ENCODE results near the gene TMEM132D. TPM values are rescaled to one million over a fixed set of nuclear protein-coding genes. Genes with fewer than 3 reads are reported as not detected.

TMEM132D gene
- total and polyA plus RNA-seq, 2 of the 8 experiments (the other 6 are each of a cell fraction or from before 2014, with no cell fraction given) = 3.5 to 10.1 TPM

GRCh38 chr12:129779989-129780388 lies 123.8 kb downstream of the TMEM132D start:
- Histone ChIP-seq H2BK120ac (replicated peaks; ENCODE audit: low read depth, low read length) (no peak overlapping the region), H3K4me2 (ENCODE audit: insufficient read depth in 1 of 2, low read depth in 2 of 2, low read length in 2 of 2) (no peak overlapping the region), H3K9me3 (ENCODE audit: insufficient read depth in 2 of 2, low read depth in 1 of 2, low read length in 1 of 2) (no peaks in the 10 kb centered on the region), H2AFZ (ENCODE audit: low read length) (no peak overlapping the region), H2BK5ac (ENCODE audit: low read depth, low read length) (no peak overlapping the region), H3K9ac (replicated peaks in 1 of 4; ENCODE audit: extremely low read depth in 1 of 4, low read depth in 3 of 4, low read length in 3 of 4) (no peak overlapping the region), H3K27ac (ENCODE audit: low read depth, low read length) (no peak overlapping the region), H3K4me3 (ENCODE audit: extremely low read depth in 1 of 4, insufficient read depth in 2 of 4, low read depth in 3 of 4, low read length in 4 of 4) (no peak overlapping the region), H2BK12ac (ENCODE audit: low read depth, low read length) (no peak overlapping the region), H3K27me3 (replicated peaks in 1 of 4; ENCODE audit: control insufficient read depth in 3 of 4, extremely low read depth in 1 of 4, insufficient read depth in 3 of 4, low read length in 3 of 4) (no peaks in the 10 kb centered on the region), H3K4me1 (replicated peaks in 1 of 4; ENCODE audit: control insufficient read depth in 3 of 4, insufficient read depth in 4 of 4, low read length in 3 of 4) (peaks cover 3 to 12% (median 6%) of the 10 kb centered on the region in 4 experiments; a peak in 6 of 7 replicates), H3K79me2 (ENCODE audit: control insufficient read depth in 1 of 2, insufficient read depth in 2 of 2, low read length in 2 of 2) (peaks cover 0 to 2% of the 10 kb centered on the region in 2 experiments; a peak in 1 of 4 replicates), H4K5ac (ENCODE audit: insufficient read length, low read depth, low read length) (no peak overlapping the region), H3K23me2 (ENCODE audit: low read depth, low read length) (no peaks in the 10 kb centered on the region), H4K91ac (replicated peaks; ENCODE audit: insufficient read length, low read length) (no peak overlapping the region), H3K4ac (replicated peaks; ENCODE audit: insufficient read length, low read depth, low read length) (peak overlapping the region; percentile 54), H3K14ac (ENCODE audit: insufficient read length) (no peak overlapping the region), H3K36me3 (ENCODE audit: control insufficient read depth in 2 of 4, insufficient read depth in 4 of 4, low read length in 3 of 4) (no peaks in the 10 kb centered on the region), H4K20me1 (replicated peaks in 1 of 2; ENCODE audit: control insufficient read depth in 1 of 2, insufficient read depth in 2 of 2, low read length in 2 of 2) (no peaks in the 10 kb centered on the region), H3K56ac (replicated peaks; ENCODE audit: insufficient read length, low read depth, low read length) (no peak overlapping the region), H3K18ac (ENCODE audit: extremely low read depth, low read length) (no peak overlapping the region), H4K8ac (ENCODE audit: extremely low read depth, insufficient read depth, low read length) (no peak overlapping the region), H2BK20ac (ENCODE audit: low read length) (no peak overlapping the region), H2BK15ac (ENCODE audit: low read length) (no peak overlapping the region), H3K23ac (ENCODE audit: insufficient read length) (no peak overlapping the region), H3K79me1 (ENCODE audit: low read depth, low read length) (no peaks in the 10 kb centered on the region; the same call in 1 of the 2 replicates), H2AK5ac (ENCODE audit: low read depth, low read length) (no peak overlapping the region)
- WGBS, 2 experiments (ENCODE audit: extremely low coverage in 1 of 2, insufficient coverage in 1 of 2, insufficient read length in 1 of 2, insufficient replicate concordance in 2 of 2, low coverage in 1 of 2, low lambda C conversion rate in 2 of 2, missing lambda C conversion rate in 1 of 2) = 85% methylated on average over 10 of the region's 12 CpGs; no CpG with 5 or more reads in 1 of the 2 experiments
- ChIA-PET CTCF (ENCODE audit: partially characterized antibody) (interaction anchor here (0.6 to 1.3 kb wide), 6 partner anchors 11 to 541 kb away, joined by 3 to 4 read pairs (median 3); no protein-coding TSS in a partner anchor), POLR2A (ENCODE audit: partially characterized antibody) (no interaction called here)
- FAIRE-seq (no peak), DNase-seq (ENCODE audit: low read depth in 1 of 2, low spot score in 2 of 2) (no peak)
- TF ChIP-seq SAP30 (IDR thresholded peaks at IDR 0.05; ENCODE audit: insufficient read depth, insufficient replicate concordance, low read length) (no peak), NANOG (IDR thresholded peaks at IDR 0.05; ENCODE audit: insufficient read depth, low read depth, low read length, poor library complexity, severe bottlenecking) (no peak), SP2 (IDR thresholded peaks at IDR 0.05; ENCODE audit: low read length) (no peak)

All from H1 (cell line).